Thyroid gland (tissue), 4 donors: ENCODE results near the gene FSTL4. TPM values are rescaled to one million over a fixed set of nuclear protein-coding genes. Genes with fewer than 3 reads are reported as not detected.

Experiments
- DNase-seq, 2 donors: peaks; one replicate each; pipeline ENCODE4 v3.0.0-alpha.2; 2019
- H3K27ac ChIP-seq, 3 donors: fragments of 200-600 bp; sonication (generic); 1 replicate in 2 of 3; 2 replicates in 1 of 3; pipeline ENCODE4 v1.5.1; 2016 to 2019; ENCODE audit warnings: mild to moderate bottlenecking in 1 of 3, moderate library complexity in 1 of 3
- H3K27me3 ChIP-seq: fragments of 200-600 bp; sonication (generic); one replicate; pipeline ENCODE4 v1.5.1; 2019
- H3K36me3 ChIP-seq, 2 donors: fragments of 200-600 bp; sonication (generic); one replicate each; pipeline ENCODE4 v1.5.1; 2016 to 2019
- H3K4me1 ChIP-seq, 2 donors: fragments of 200-600 bp; sonication (generic); one replicate each; pipeline ENCODE4 v1.5.1; 2017 to 2019
- H3K4me3 ChIP-seq, 3 donors: fragments of 200-600 bp; sonication (generic); replicated peaks in 1 of 3; 1 replicate in 2 of 3; 2 replicates in 1 of 3; pipeline ENCODE4 v1.5.1; 2016; ENCODE audit warnings: mild to moderate bottlenecking in 1 of 3
- H3K9me3 ChIP-seq: fragments of 200-600 bp; sonication (generic); one replicate; pipeline ENCODE4 v1.5.1; 2017
- CTCF ChIP-seq, 6 experiments: fragments of 200-600 bp in 3 of 6; fragments of 450-650 bp in 3 of 6; sonication (generic) in 3 of 6; IDR thresholded peaks; one replicate each; pipeline ENCODE4 v1.5.1; 2016 to 2019; ENCODE audit warnings: antibody characterized with exemption in 6 of 6, mild to moderate bottlenecking in 2 of 6, inconsistent platforms in 1 of 6, moderate library complexity in 1 of 6
- POLR2A ChIP-seq, 2 donors: fragments of 450-650 bp; IDR thresholded peaks; one replicate each; pipeline ENCODE4 v1.6.1; 2017; ENCODE audit warnings: antibody characterized with exemption in 2 of 2, mild to moderate bottlenecking in 2 of 2, moderate library complexity in 1 of 2
- WGBS, 2 donors: methylation state at CpG; one replicate each; pipeline ENCODE4 v1.1.5; 2017; 5-methylcytosine and 5-hydroxymethylcytosine counted together
- intact Hi-C: fragments of 100-400 bp; cut with DNase I; formaldehyde crosslinking; loops from one replicate; pipeline ENCODE4 v1.15.1; 2023
- total RNA-seq, 4 donors: library from RNA; depleted of rRNA; stranded (reverse); fragments of >200 nt; gene quantifications; one replicate each; pipeline ENCODE4 v1.2.3, GENCODE V29; 2016

Gene FSTL4
- total RNA-seq, 4 donors from 2014 or later = 0.10 to 0.13 TPM; not detected in 2

- H3K36me3 ChIP-seq = no peaks in the 10 kb centered on the region
- no peak overlapping the region for H3K27ac ChIP-seq
- H3K4me3 ChIP-seq = no peak overlapping the region
- WGBS, 2 donors = 64 to 65% methylated on average over 9 of the region's 9 CpGs
- no peak for DNase-seq
- no peaks in the 10 kb centered on the region for H3K27me3 ChIP-seq
- TF ChIP-seq CTCF (IDR thresholded peaks at IDR 0.05) (no peak), POLR2A (IDR thresholded peaks at IDR 0.05) (no peak)
- H3K9me3 ChIP-seq = no peaks in the 10 kb centered on the region
- intact Hi-C loops = no loop called here
- H3K4me1 ChIP-seq = no peaks in the 10 kb centered on the region
Observed at GRCh38 chr5:133203317-133204305, 408.7 kb downstream of the FSTL4 start.

GRCh38 chr5:133202066-133202665, 410.2 kb downstream of the FSTL4 start:
- no peak overlapping the region for H3K27ac ChIP-seq
- intact Hi-C loops = no loop called here
- DNase-seq = no peak
- TF ChIP-seq CTCF (IDR thresholded peaks at IDR 0.05) (no peak), POLR2A (IDR thresholded peaks at IDR 0.05) (no peak)
- no peaks in the 10 kb centered on the region for H3K4me1 ChIP-seq
- H3K27me3 ChIP-seq = no peaks in the 10 kb centered on the region
- 94 to 100% methylated on average over 8 of the region's 8 CpGs for WGBS, 2 donors
- H3K36me3 ChIP-seq = no peaks in the 10 kb centered on the region
- no peaks in the 10 kb centered on the region for H3K9me3 ChIP-seq
- H3K4me3 ChIP-seq = no peak overlapping the region

GRCh38 chr5:133201310-133201709, 411.0 kb downstream of the FSTL4 start:
- Histone ChIP-seq H3K4me1 (peaks cover 0 to 7% of the 10 kb centered on the region in 2 donors), H3K4me3 (no peak overlapping the region), H3K27me3 (no peaks in the 10 kb centered on the region), H3K27ac (no peak overlapping the region), H3K36me3 (no peaks in the 10 kb centered on the region), H3K9me3 (no peaks in the 10 kb centered on the region)
- intact Hi-C loops = no loop called here
- 68 to 88% methylated on average over 1 of the region's 1 CpG for WGBS, 2 donors
- no peak for TF ChIP-seq POLR2A (IDR thresholded peaks at IDR 0.05)
- no peak for TF ChIP-seq CTCF (IDR thresholded peaks at IDR 0.05)
- no peak for DNase-seq

- Histone ChIP-seq H3K9me3 (no peaks in the 10 kb centered on the region), H3K27me3 (no peaks in the 10 kb centered on the region), H3K27ac (no peak overlapping the region), H3K36me3 (no peaks in the 10 kb centered on the region), H3K4me1 (peaks cover 0 to 8% of the 10 kb centered on the region in 2 donors), H3K4me3 (no peak overlapping the region)
- DNase-seq = no peak
- WGBS, 2 donors = 97 to 100% methylated on average over 2 to 3 of the region's 3 CpGs
- intact Hi-C loops = no loop called here
- TF ChIP-seq CTCF (IDR thresholded peaks at IDR 0.05) (no peak), POLR2A (IDR thresholded peaks at IDR 0.05) (no peak)
Observed at GRCh38 chr5:133200256-133200655, 412.1 kb downstream of the FSTL4 start.
